A549 (cell line): ENCODE data around the gene NMT1. TPM values are rescaled to one million over a fixed set of nuclear protein-coding genes. Genes with fewer than 3 reads are reported as not detected.

Experiments used
- ATAC-seq, 2 experiments: fragments of 200-7000 bp in 1 of 2; fragments of >200 bp in 1 of 2; cut with Nextera tagmentation in 1 of 2; cut with Tn5 transposase in 1 of 2; 3 replicates each; pipeline versions ENCODE4 v1.8.0 to v1.9.1; 2018 to 2020; ENCODE audit warnings: mild to moderate bottlenecking in 1 of 2, moderate library complexity in 1 of 2
- CTCF ChIA-PET: fragments of 300-600 bp; sonication (Branson Sonifier 250); formaldehyde crosslinking; extraction: SDS; loops from one replicate; lab custom pipeline; 2021; ENCODE audit warnings: antibody characterized with exemption, inconsistent platforms; lab: Yijun Ruan, JAX
- POLR2A ChIA-PET: fragments of 350-600 bp; formaldehyde crosslinking; extraction: SDS; loops from one replicate; lab custom pipeline; 2021; ENCODE audit warnings: antibody characterized with exemption, inconsistent platforms; lab: Yijun Ruan, JAX
- DNase-seq, 2 experiments: peaks; one replicate each; pipeline versions ENCODE4 v3.0.0 to v3.0.0-alpha.2; 2011 to 2016; ENCODE audit warnings: low read depth in 1 of 2, low spot score in 1 of 2
- FAIRE-seq: peaks from 2 replicates; lab custom pipeline; 2011; peaks lifted over from hg19 to GRCh38; lab: Jason Lieb, UNC
- H3K27ac ChIP-seq, 2 experiments: fragments of >200 bp; sonication (Bioruptor Twin); formaldehyde crosslinking; 3 replicates each; pipeline ENCODE4 v1.5.1; 2016 to 2017
- H3K4me1 ChIP-seq: fragments of >200 bp; sonication (Bioruptor Twin); formaldehyde crosslinking; 3 replicates; pipeline ENCODE4 v1.6.1; 2016
- H3K4me2 ChIP-seq: fragments of >200 bp; sonication (Bioruptor Twin); formaldehyde crosslinking; 3 replicates; pipeline ENCODE4 v1.6.1; 2016
- H3K4me3 ChIP-seq: fragments of >200 bp; sonication (Bioruptor Twin); formaldehyde crosslinking; 3 replicates; pipeline ENCODE4 v1.5.1; 2016
- H3K9me3 ChIP-seq: fragments of >200 bp; sonication (Bioruptor Twin); formaldehyde crosslinking; 3 replicates; pipeline ENCODE4 v1.6.1; 2016
- CBX2 ChIP-seq: fragments of 200-600 bp; sonication (generic); IDR thresholded peaks from 2 replicates; pipeline ENCODE4 v1.6.1; 2016; ENCODE audit warnings: low read depth, mild to moderate bottlenecking, borderline replicate concordance
- CHD2 ChIP-seq: fragments of 150-350 bp; IDR thresholded peaks from 2 replicates; pipeline ENCODE4 v1.6.1; 2014; ENCODE audit warnings: low read length; ENCODE audit not compliant: partially characterized antibody
- EP300 ChIP-seq, 2 experiments: fragments of >200 bp; sonication (Bioruptor Twin); formaldehyde crosslinking; IDR thresholded peaks; 2 replicates in 1 of 2; 3 replicates in 1 of 2; pipeline ENCODE4 v1.6.1; 2016 to 2017
- FOSL2 ChIP-seq, 2 experiments: fragments of 450-650 bp in 1 of 2; fragments of >200 bp in 1 of 2; sonication (Bioruptor Twin) in 1 of 2; formaldehyde crosslinking; IDR thresholded peaks; 2 replicates each; pipeline versions ENCODE4 v1.5.0 to v1.6.1; 2016 to 2020; ENCODE audit warnings: mild to moderate bottlenecking in 1 of 2, moderate library complexity in 1 of 2
- FOXS1 ChIP-seq: fragments of 250-450 bp; sonication (Bioruptor Pico); IDR thresholded peaks from 2 replicates; pipeline ENCODE4 v1.5.0; 2020; ENCODE audit warnings: mild to moderate bottlenecking, moderate library complexity
- GATA3 ChIP-seq: IDR thresholded peaks from 2 replicates; pipeline ENCODE4 v1.6.1; 2012; ENCODE audit warnings: borderline replicate concordance
- KDM1A ChIP-seq: fragments of 200-600 bp; sonication (generic); IDR thresholded peaks from 2 replicates; pipeline ENCODE4 v1.6.1; 2016; ENCODE audit warnings: low read depth, mild to moderate bottlenecking
- KDM5A ChIP-seq: fragments of 200-600 bp; sonication (generic); IDR thresholded peaks from 2 replicates; pipeline ENCODE4 v1.6.1; 2016; ENCODE audit warnings: antibody characterized with exemption, mild to moderate bottlenecking
- MAZ ChIP-seq: fragments of 150-350 bp; IDR thresholded peaks from 2 replicates; pipeline ENCODE4 v1.6.1; 2014; ENCODE audit warnings: antibody characterized with exemption, low read depth, low read length, borderline replicate concordance
- NFE2L2 ChIP-seq: fragments of 150-350 bp; conservative IDR thresholded peaks from 2 replicates; pipeline ENCODE4 v1.6.1; 2014; ENCODE audit warnings: low read length
- NPAS2 ChIP-seq: fragments of 250-450 bp; sonication (Bioruptor Pico); IDR thresholded peaks from 2 replicates; pipeline ENCODE4 v1.8.0; 2022; ENCODE audit warnings: mild to moderate bottlenecking, moderate library complexity, borderline replicate concordance
- NR3C1 ChIP-seq: fragments of >200 bp; sonication (Bioruptor Twin); formaldehyde crosslinking; IDR thresholded peaks from 3 replicates; pipeline ENCODE4 v1.6.1; 2017
- POLR2A ChIP-seq: IDR thresholded peaks from 2 replicates; pipeline ENCODE4 v1.6.1; 2012; ENCODE audit warnings: mild to moderate bottlenecking, low read length
- POLR2AphosphoS2 ChIP-seq: conservative IDR thresholded peaks from 2 replicates; pipeline ENCODE4 v1.6.1; 2012; ENCODE audit warnings: low read length, improper control_type of control experiment, inconsistent platforms
- RCOR1 ChIP-seq: fragments of 150-350 bp; IDR thresholded peaks from 2 replicates; pipeline ENCODE4 v1.6.1; 2014; ENCODE audit warnings: antibody characterized with exemption, low read length, low read depth
- RNF2 ChIP-seq: fragments of 200-600 bp; sonication (generic); IDR thresholded peaks from 2 replicates; pipeline ENCODE4 v1.6.1; 2016; ENCODE audit warnings: low read depth, mild to moderate bottlenecking, antibody characterized with exemption, moderate library complexity, borderline replicate concordance
- TFCP2L1 ChIP-seq: fragments of 250-450 bp; sonication (Bioruptor Pico); IDR thresholded peaks from 2 replicates; pipeline ENCODE4 v1.5.0; 2021; ENCODE audit warnings: mild to moderate bottlenecking
- ZC3H11A ChIP-seq: fragments of 450-650 bp; IDR thresholded peaks from 2 replicates; pipeline ENCODE4 v1.6.1; 2014; ENCODE audit warnings: antibody characterized with exemption, mild to moderate bottlenecking
- WGBS: methylation state at CpG from one replicate; pipeline ENCODE4 v1.1.6; 2017; ENCODE audit errors: missing lambda C conversion rate; 5-methylcytosine and 5-hydroxymethylcytosine counted together
- polyA plus RNA-seq, 4 experiments: library from polyadenylated mRNA; depleted of rRNA in 3 of 4; stranded (reverse); fragments of >200 nt; fragmentation: RNase III in 1 of 4; extraction: RNeasy Plus Mini Kit Qiagen cat#74134 plus additional on column Dnase treatment in 1 of 4; gene quantifications; 2 replicates in 3 of 4; 3 replicates in 1 of 4; pipeline ENCODE4 v1.2.3, GENCODE V29; 2011 to 2017
- TF ChIP-seq, protein P1 (sequence below): fragments of 200-600 bp; sonication (generic); IDR thresholded peaks from 2 replicates; pipeline ENCODE4 v1.6.1; 2016; ENCODE audit warnings: antibody characterized with exemption, mild to moderate bottlenecking, moderate library complexity

Gene NMT1
- polyA plus RNA-seq, 2 of the 4 experiments (the other 2 are of a cell fraction) = 82.9 to 270 TPM

DNA sequence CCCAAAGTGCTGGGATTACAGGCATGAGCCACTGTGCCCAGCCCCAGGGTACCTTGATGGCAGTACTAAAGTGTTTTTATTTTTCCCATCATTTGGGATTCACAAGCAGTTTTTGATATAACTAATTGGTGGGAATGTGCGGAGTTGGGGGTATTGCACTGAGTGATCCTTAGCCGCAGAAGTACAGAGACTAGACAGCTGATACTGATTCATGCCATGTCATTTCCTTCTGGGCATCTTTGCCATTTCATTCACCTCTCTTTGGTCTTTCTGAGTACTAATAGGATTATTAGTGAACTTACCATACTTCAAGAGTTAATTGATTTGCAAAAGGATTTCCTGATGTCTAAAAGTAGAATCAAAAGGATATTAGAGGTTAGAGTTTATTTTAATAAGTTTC lies 9.7 kb downstream of the NMT1 start:
- Histone ChIP-seq H3K9me3 (no peaks in the 10 kb centered on the region), H3K27ac (no peak overlapping the region), H3K4me1 (peaks cover 7% of the 10 kb centered on the region; the same call in 2 of the 3 replicates), H3K4me3 (no peak overlapping the region), H3K4me2 (no peak overlapping the region)
- DNase-seq = no peak
- POLR2A ChIA-PET = interaction anchor here (2.2 kb wide), 1 partner anchor 10 kb away, joined by 8 read pairs; the partner anchor contains the start of gene NMT1
- TF ChIP-seq TFCP2L1 (CRISPR knock-in tag) = no peak
- TF ChIP-seq ZC3H11A = no peak
- TF ChIP-seq CBX2 = no peak
- TF ChIP-seq POLR2A = no peak
- no peak for TF ChIP-seq MAZ
- TF ChIP-seq RNF2 = no peak
- no peak; a peak in 1 of 6 replicates for ATAC-seq
- CTCF ChIA-PET = interaction anchor here (1.0 to 9.2 kb wide), 3 partner anchors 15 to 62 kb away, joined by 3 to 145 read pairs (median 7); partner anchors contain the start of gene PLCD3
- no peak for FAIRE-seq
- 90% methylated on average over 2 of the region's 2 CpGs for WGBS

DNA sequence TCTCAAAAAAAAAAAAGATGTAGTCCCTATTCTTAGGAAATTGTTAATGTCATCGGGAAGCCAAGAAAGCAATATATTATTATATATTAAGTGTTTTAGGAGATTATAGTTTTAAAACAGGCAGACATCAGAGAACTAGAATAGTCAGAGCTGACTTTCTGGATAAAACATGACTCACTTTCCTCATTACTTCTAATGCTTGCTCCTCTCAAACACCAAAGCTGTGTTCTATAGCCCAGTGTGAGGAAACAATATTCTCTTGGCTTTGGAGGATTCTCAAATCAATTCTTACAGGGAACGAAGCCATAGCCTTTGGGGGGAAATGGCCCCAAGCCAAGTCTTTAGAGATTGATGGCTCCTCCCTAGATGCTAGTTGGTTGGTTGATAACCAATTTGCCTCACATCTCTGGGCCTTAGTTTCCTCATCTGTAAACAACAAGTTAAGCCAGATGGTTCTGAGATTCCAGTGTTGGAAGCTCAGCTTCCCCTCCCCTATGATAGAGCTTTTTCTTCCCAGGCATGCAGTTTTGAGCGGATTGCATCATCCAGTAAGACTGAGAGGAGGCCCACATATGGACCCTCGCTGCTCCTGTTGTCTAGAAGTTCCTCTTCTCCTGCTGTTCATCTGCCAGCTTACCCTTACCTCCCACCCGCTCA lies 12.4 kb downstream of the NMT1 start:
- Histone ChIP-seq H3K4me3 (no peak overlapping the region), H3K27ac (peak overlapping the region; percentile 32 to 62; a peak in 4 of 6 replicates), H3K4me1 (peaks cover 12% of the 10 kb centered on the region; the same call in 2 of the 3 replicates), H3K9me3 (no peaks in the 10 kb centered on the region), H3K4me2 (no peak overlapping the region)
- DNase-seq (no peak), FAIRE-seq (no peak), ATAC-seq (no peak)
- no peak for TF ChIP-seq NR3C1
- TF ChIP-seq CBX2 = no peak
- TF ChIP-seq CHD2 = no peak
- no peak for TF ChIP-seq RNF2
- no peak for TF ChIP-seq KDM5A
- no peak for TF ChIP-seq FOSL2 (IDR thresholded peaks at IDR 0.05)
- no peak; the same call in 1 of the 2 replicates for TF ChIP-seq FOSL2 (CRISPR knock-in tag; IDR thresholded peaks at IDR 0.05)
- no peak for TF ChIP-seq KDM1A
- no peak for TF ChIP-seq MAZ
- no peak for TF ChIP-seq RCOR1
- TF ChIP-seq POLR2AphosphoS2 = no peak
- 96% methylated on average over 5 of the region's 5 CpGs for WGBS
- ChIA-PET CTCF (interaction anchor here (0.7 to 9.2 kb wide), 8 partner anchors 8 to 153 kb away, joined by 3 to 145 read pairs (median 4); partner anchors contain the start of gene ACBD4), POLR2A (interaction anchor here (1.0 to 2.1 kb wide), 3 partner anchors 13 to 75 kb away, joined by 3 to 8 read pairs (median 7); partner anchors contain the start of genes HEXIM1 and NMT1)

DNA sequence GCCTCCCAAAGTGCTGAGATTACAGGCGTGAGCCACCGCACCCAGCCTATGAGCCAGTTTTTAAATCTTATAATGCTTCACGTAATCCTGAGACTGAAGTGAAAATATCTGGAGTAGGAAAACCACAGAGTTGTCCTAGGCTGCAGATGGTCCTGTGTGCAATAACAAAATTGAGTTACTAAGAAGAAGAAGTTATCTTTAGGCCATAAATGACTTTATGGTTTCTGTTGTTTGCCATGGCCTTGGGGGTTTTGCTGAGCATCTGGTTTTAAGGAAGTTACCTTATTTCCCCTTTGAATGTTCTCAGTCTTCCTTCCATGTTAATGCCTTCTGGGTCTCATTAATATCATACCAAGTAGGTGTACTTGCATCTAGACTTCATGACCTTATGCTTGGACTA lies 16.5 kb downstream of the NMT1 start:
- Histone ChIP-seq H3K4me3 (no peak overlapping the region), H3K27ac (no peak overlapping the region), H3K4me2 (no peak overlapping the region), H3K9me3 (no peaks in the 10 kb centered on the region), H3K4me1 (peaks cover 12% of the 10 kb centered on the region; the same call in 2 of the 3 replicates)
- FAIRE-seq (no peak), DNase-seq (no peak), ATAC-seq (no peak)
- 95% methylated on average over 3 of the region's 3 CpGs for WGBS
- POLR2A ChIA-PET = no interaction called here
- CTCF ChIA-PET = interaction anchor here (0.6 to 5.0 kb wide), 7 partner anchors 11 to 158 kb away, joined by 3 to 38 read pairs (median 3); partner anchors contain the start of gene ACBD4
- no peak for TF ChIP-seq EP300 (IDR thresholded peaks at IDR 0.05)
- no peak for TF ChIP-seq NFE2L2
- no peak for TF ChIP-seq RNF2
- TF ChIP-seq FOXS1 = no peak
- no peak for TF ChIP-seq NPAS2
- no peak for TF ChIP-seq GATA3
- TF ChIP-seq, protein P1, sequence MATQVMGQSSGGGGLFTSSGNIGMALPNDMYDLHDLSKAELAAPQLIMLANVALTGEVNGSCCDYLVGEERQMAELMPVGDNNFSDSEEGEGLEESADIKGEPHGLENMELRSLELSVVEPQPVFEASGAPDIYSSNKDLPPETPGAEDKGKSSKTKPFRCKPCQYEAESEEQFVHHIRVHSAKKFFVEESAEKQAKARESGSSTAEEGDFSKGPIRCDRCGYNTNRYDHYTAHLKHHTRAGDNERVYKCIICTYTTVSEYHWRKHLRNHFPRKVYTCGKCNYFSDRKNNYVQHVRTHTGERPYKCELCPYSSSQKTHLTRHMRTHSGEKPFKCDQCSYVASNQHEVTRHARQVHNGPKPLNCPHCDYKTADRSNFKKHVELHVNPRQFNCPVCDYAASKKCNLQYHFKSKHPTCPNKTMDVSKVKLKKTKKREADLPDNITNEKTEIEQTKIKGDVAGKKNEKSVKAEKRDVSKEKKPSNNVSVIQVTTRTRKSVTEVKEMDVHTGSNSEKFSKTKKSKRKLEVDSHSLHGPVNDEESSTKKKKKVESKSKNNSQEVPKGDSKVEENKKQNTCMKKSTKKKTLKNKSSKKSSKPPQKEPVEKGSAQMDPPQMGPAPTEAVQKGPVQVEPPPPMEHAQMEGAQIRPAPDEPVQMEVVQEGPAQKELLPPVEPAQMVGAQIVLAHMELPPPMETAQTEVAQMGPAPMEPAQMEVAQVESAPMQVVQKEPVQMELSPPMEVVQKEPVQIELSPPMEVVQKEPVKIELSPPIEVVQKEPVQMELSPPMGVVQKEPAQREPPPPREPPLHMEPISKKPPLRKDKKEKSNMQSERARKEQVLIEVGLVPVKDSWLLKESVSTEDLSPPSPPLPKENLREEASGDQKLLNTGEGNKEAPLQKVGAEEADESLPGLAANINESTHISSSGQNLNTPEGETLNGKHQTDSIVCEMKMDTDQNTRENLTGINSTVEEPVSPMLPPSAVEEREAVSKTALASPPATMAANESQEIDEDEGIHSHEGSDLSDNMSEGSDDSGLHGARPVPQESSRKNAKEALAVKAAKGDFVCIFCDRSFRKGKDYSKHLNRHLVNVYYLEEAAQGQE = no peak
